Activated naive CD8-positive, alpha-beta T cell (primary cell): ENCODE measurements around the gene CACNA2D4.

Experiments used
- H3K27ac Mint-ChIP-seq: one replicate; pipeline ENCODE4 v1.8.0; 2021; ENCODE audit warnings: mixed read lengths
- H3K27me3 Mint-ChIP-seq: one replicate; pipeline ENCODE4 v1.8.0; 2021; ENCODE audit warnings: mixed read lengths
- H3K36me3 Mint-ChIP-seq: one replicate; pipeline ENCODE4 v1.8.0; 2021; ENCODE audit warnings: mixed read lengths
- H3K4me1 Mint-ChIP-seq: one replicate; pipeline ENCODE4 v1.8.0; 2021; ENCODE audit warnings: low read depth, mixed read lengths
- H3K4me3 Mint-ChIP-seq: one replicate; pipeline ENCODE4 v1.8.0; 2021; ENCODE audit warnings: mild to moderate bottlenecking, mixed read lengths
- H3K9me3 Mint-ChIP-seq: one replicate; pipeline ENCODE4 v1.8.0; 2021; ENCODE audit warnings: low read depth, mixed read lengths

Gene CACNA2D4

GRCh38 chr12:1890810-1891209, 27.6 kb downstream of the CACNA2D4 start:
- Mint-ChIP-seq H3K4me3 (no peak overlapping the region), H3K36me3 (peaks cover 5% of the 10 kb centered on the region), H3K27ac (no peak overlapping the region), H3K9me3 (peaks cover 14% of the 10 kb centered on the region), H3K4me1 (no peaks in the 10 kb centered on the region), H3K27me3 (peaks cover 12% of the 10 kb centered on the region)

- no peak overlapping the region for H3K27ac Mint-ChIP-seq
- no peaks in the 10 kb centered on the region for H3K4me1 Mint-ChIP-seq
- no peak overlapping the region for H3K4me3 Mint-ChIP-seq
- H3K9me3 Mint-ChIP-seq, result peaks cover 14% of the 10 kb centered on the region
- H3K36me3 Mint-ChIP-seq, result peaks cover 5% of the 10 kb centered on the region
- H3K27me3 Mint-ChIP-seq, result peaks cover 12% of the 10 kb centered on the region
These were observed 28.2 kb downstream of the CACNA2D4 start for GRCh38 chr12:1890119-1890703.

GRCh38 chr12:1888923-1889322, 29.5 kb downstream of the CACNA2D4 start:
- H3K27ac Mint-ChIP-seq, result no peak overlapping the region
- no peaks in the 10 kb centered on the region for H3K4me1 Mint-ChIP-seq
- peaks cover 14% of the 10 kb centered on the region for H3K9me3 Mint-ChIP-seq
- no peak overlapping the region for H3K4me3 Mint-ChIP-seq
- peaks cover 5% of the 10 kb centered on the region for H3K36me3 Mint-ChIP-seq
- H3K27me3 Mint-ChIP-seq, result peaks cover 11% of the 10 kb centered on the region

GRCh38 chr12:1886396-1887008, 31.9 kb downstream of the CACNA2D4 start:
- Mint-ChIP-seq H3K4me1 (no peaks in the 10 kb centered on the region), H3K27ac (no peak overlapping the region), H3K4me3 (no peak overlapping the region), H3K36me3 (peaks cover 3% of the 10 kb centered on the region), H3K9me3 (no peaks in the 10 kb centered on the region), H3K27me3 (peaks cover 14% of the 10 kb centered on the region)

GRCh38 chr12:1885599-1886245, 32.7 kb downstream of the CACNA2D4 start:
- Mint-ChIP-seq H3K4me1 (no peaks in the 10 kb centered on the region), H3K27ac (no peak overlapping the region), H3K36me3 (no peaks in the 10 kb centered on the region), H3K4me3 (no peak overlapping the region), H3K9me3 (no peaks in the 10 kb centered on the region), H3K27me3 (peaks cover 14% of the 10 kb centered on the region)

- no peaks in the 10 kb centered on the region for H3K36me3 Mint-ChIP-seq
- no peaks in the 10 kb centered on the region for H3K9me3 Mint-ChIP-seq
- peaks cover 14% of the 10 kb centered on the region for H3K27me3 Mint-ChIP-seq
- no peaks in the 10 kb centered on the region for H3K4me1 Mint-ChIP-seq
- no peak overlapping the region for H3K27ac Mint-ChIP-seq
- no peak overlapping the region for H3K4me3 Mint-ChIP-seq
These were observed 33.3 kb downstream of the CACNA2D4 start for GRCh38 chr12:1885082-1885596.

GRCh38 chr12:1884651-1885050, 33.8 kb downstream of the CACNA2D4 start:
- H3K4me3 Mint-ChIP-seq, result no peak overlapping the region
- H3K27me3 Mint-ChIP-seq, result peaks cover 14% of the 10 kb centered on the region
- no peaks in the 10 kb centered on the region for H3K9me3 Mint-ChIP-seq
- H3K27ac Mint-ChIP-seq, result no peak overlapping the region
- no peaks in the 10 kb centered on the region for H3K36me3 Mint-ChIP-seq
- H3K4me1 Mint-ChIP-seq, result no peaks in the 10 kb centered on the region

GRCh38 chr12:1883513-1883912, 34.9 kb downstream of the CACNA2D4 start:
- H3K27me3 Mint-ChIP-seq, result peaks cover 9% of the 10 kb centered on the region
- no peak overlapping the region for H3K27ac Mint-ChIP-seq

GRCh38 chr12:1882850-1883470, 35.5 kb downstream of the CACNA2D4 start:
- Mint-ChIP-seq H3K27ac (no peak overlapping the region), H3K36me3 (no peaks in the 10 kb centered on the region), H3K4me3 (no peak overlapping the region), H3K9me3 (no peaks in the 10 kb centered on the region), H3K27me3 (peaks cover 8% of the 10 kb centered on the region), H3K4me1 (no peaks in the 10 kb centered on the region)

More at GRCh38 chr12:1883513-1883912, 34.9 kb downstream of the CACNA2D4 start:
- H3K9me3 Mint-ChIP-seq, result no peaks in the 10 kb centered on the region
- no peak overlapping the region for H3K4me3 Mint-ChIP-seq
- H3K36me3 Mint-ChIP-seq, result no peaks in the 10 kb centered on the region
- no peaks in the 10 kb centered on the region for H3K4me1 Mint-ChIP-seq

GRCh38 chr12:1882405-1882804, 36.0 kb downstream of the CACNA2D4 start:
- Mint-ChIP-seq H3K9me3 (no peaks in the 10 kb centered on the region), H3K4me3 (no peak overlapping the region), H3K36me3 (no peaks in the 10 kb centered on the region), H3K4me1 (no peaks in the 10 kb centered on the region), H3K27ac (no peak overlapping the region), H3K27me3 (peaks cover 4% of the 10 kb centered on the region)

- Mint-ChIP-seq H3K27me3 (peaks cover 3% of the 10 kb centered on the region), H3K4me3 (no peak overlapping the region), H3K4me1 (no peaks in the 10 kb centered on the region), H3K27ac (no peak overlapping the region), H3K36me3 (no peaks in the 10 kb centered on the region), H3K9me3 (no peaks in the 10 kb centered on the region)
These were observed 36.5 kb downstream of the CACNA2D4 start for GRCh38 chr12:1881936-1882335.

- Mint-ChIP-seq H3K27me3 (peaks cover 4% of the 10 kb centered on the region), H3K36me3 (no peaks in the 10 kb centered on the region), H3K27ac (no peak overlapping the region), H3K4me1 (no peaks in the 10 kb centered on the region), H3K4me3 (no peak overlapping the region), H3K9me3 (no peaks in the 10 kb centered on the region)
These were observed 37.2 kb downstream of the CACNA2D4 start for GRCh38 chr12:1881301-1881700.

- H3K9me3 Mint-ChIP-seq, result no peaks in the 10 kb centered on the region
- no peak overlapping the region for H3K27ac Mint-ChIP-seq
- H3K36me3 Mint-ChIP-seq, result no peaks in the 10 kb centered on the region
- no peak overlapping the region for H3K4me3 Mint-ChIP-seq
- H3K4me1 Mint-ChIP-seq, result no peaks in the 10 kb centered on the region
- peaks cover 4% of the 10 kb centered on the region for H3K27me3 Mint-ChIP-seq
These were observed 37.6 kb downstream of the CACNA2D4 start for GRCh38 chr12:1880876-1881275.

- no peaks in the 10 kb centered on the region for H3K4me1 Mint-ChIP-seq
- no peak overlapping the region for H3K4me3 Mint-ChIP-seq
- no peak overlapping the region for H3K27ac Mint-ChIP-seq
- H3K9me3 Mint-ChIP-seq, result no peaks in the 10 kb centered on the region
- peaks cover 4% of the 10 kb centered on the region for H3K27me3 Mint-ChIP-seq
- no peaks in the 10 kb centered on the region for H3K36me3 Mint-ChIP-seq
These were observed 38.2 kb downstream of the CACNA2D4 start for GRCh38 chr12:1880153-1880845.

- no peak overlapping the region for H3K27ac Mint-ChIP-seq
- no peaks in the 10 kb centered on the region for H3K9me3 Mint-ChIP-seq
- H3K27me3 Mint-ChIP-seq, result peaks cover 4% of the 10 kb centered on the region
- no peak overlapping the region for H3K4me3 Mint-ChIP-seq
- no peaks in the 10 kb centered on the region for H3K36me3 Mint-ChIP-seq
- H3K4me1 Mint-ChIP-seq, result no peaks in the 10 kb centered on the region
These were observed 38.8 kb downstream of the CACNA2D4 start for GRCh38 chr12:1879633-1880032.
